Osteocyte (in vitro differentiated cells): ENCODE results near the gene EIF2B5. TPM values are rescaled to one million over a fixed set of nuclear protein-coding genes. Genes with fewer than 3 reads are reported as not detected.
A peak's percentile ranks its signal among the peaks of the same experiment; 100 is the strongest.

Experiments
- DNase-seq: peaks from one replicate; pipeline ENCODE4 v3.0.0; 2021; ENCODE audit warnings: mixed read lengths; ENCODE audit not compliant: unreplicated experiment; ENCODE audit errors: extremely low spot score
- H3K27ac Mint-ChIP-seq: one replicate; pipeline ENCODE4 v1.8.0; 2021; ENCODE audit warnings: mild to moderate bottlenecking, mixed read lengths; ENCODE audit not compliant: unreplicated experiment
- H3K27me3 Mint-ChIP-seq: one replicate; pipeline ENCODE4 v1.8.0; 2021; ENCODE audit warnings: mixed read lengths; ENCODE audit not compliant: unreplicated experiment
- H3K36me3 Mint-ChIP-seq: one replicate; pipeline ENCODE4 v1.8.0; 2021; ENCODE audit warnings: mixed read lengths; ENCODE audit not compliant: unreplicated experiment
- H3K4me1 Mint-ChIP-seq: one replicate; pipeline ENCODE4 v1.8.0; 2021; ENCODE audit warnings: mixed read lengths; ENCODE audit not compliant: unreplicated experiment
- H3K4me3 Mint-ChIP-seq: one replicate; pipeline ENCODE4 v1.8.0; 2021; ENCODE audit warnings: mild to moderate bottlenecking, moderate library complexity, mixed read lengths; ENCODE audit not compliant: unreplicated experiment
- H3K9me3 Mint-ChIP-seq: one replicate; pipeline ENCODE4 v1.8.0; 2021; ENCODE audit warnings: mixed read lengths; ENCODE audit not compliant: unreplicated experiment
- CTCF ChIP-seq: fragments of 200-600 bp; sonication (generic); IDR thresholded peaks from 2 replicates; pipeline ENCODE4 v1.5.0; 2021; ENCODE audit warnings: antibody characterized with exemption, mild to moderate bottlenecking, moderate library complexity
- total RNA-seq: library from RNA; stranded (reverse); gene quantifications from 2 replicates; pipeline ENCODE4 v1.2.1, GENCODE V29; 2021

The EIF2B5 gene
- total RNA-seq, 1 donor from 2014 or later, result 30.3 TPM

GRCh38 chr3:184175981-184176376 lies 40.8 kb downstream of the EIF2B5 start:
- peak overlapping the region; percentile 97 for H3K4me3 Mint-ChIP-seq
- no peak for DNase-seq
- no peak for TF ChIP-seq CTCF
- no peaks in the 10 kb centered on the region for H3K9me3 Mint-ChIP-seq
- peaks cover 30% of the 10 kb centered on the region for H3K36me3 Mint-ChIP-seq
- H3K27me3 Mint-ChIP-seq, result no peaks in the 10 kb centered on the region
- peaks cover 60% of the 10 kb centered on the region for H3K4me1 Mint-ChIP-seq
- peak overlapping the region; percentile 94 for H3K27ac Mint-ChIP-seq

- peaks cover 53% of the 10 kb centered on the region for H3K4me1 Mint-ChIP-seq
Observed at GRCh38 chr3:184176377-184177330, 41.5 kb downstream of the EIF2B5 start.

GRCh38 chr3:184177331-184177731 lies 42.2 kb downstream of the EIF2B5 start:
- Mint-ChIP-seq H3K27ac (peak overlapping the region; percentile 94), H3K36me3 (peaks cover 26% of the 10 kb centered on the region), H3K27me3 (no peaks in the 10 kb centered on the region), H3K4me1 (peaks cover 46% of the 10 kb centered on the region), H3K9me3 (no peaks in the 10 kb centered on the region), H3K4me3 (peak overlapping the region; percentile 97)
- no peak for DNase-seq
- no peak for TF ChIP-seq CTCF

More at GRCh38 chr3:184176377-184177330, 41.5 kb downstream of the EIF2B5 start:
- no peak for TF ChIP-seq CTCF
- peaks cover 26% of the 10 kb centered on the region for H3K36me3 Mint-ChIP-seq
- H3K9me3 Mint-ChIP-seq, result no peaks in the 10 kb centered on the region
- DNase-seq, result peak; percentile 94
- H3K27me3 Mint-ChIP-seq, result no peaks in the 10 kb centered on the region
- H3K4me3 Mint-ChIP-seq, result peak overlapping the region; percentile 97
- peak overlapping the region; percentile 94 for H3K27ac Mint-ChIP-seq

- peaks cover 41% of the 10 kb centered on the region for H3K4me1 Mint-ChIP-seq
- peaks cover 30% of the 10 kb centered on the region for H3K36me3 Mint-ChIP-seq
- no peaks in the 10 kb centered on the region for H3K9me3 Mint-ChIP-seq
- TF ChIP-seq CTCF, result no peak
- H3K4me3 Mint-ChIP-seq, result peak overlapping the region; percentile 44
- no peaks in the 10 kb centered on the region for H3K27me3 Mint-ChIP-seq
- H3K27ac Mint-ChIP-seq, result peak overlapping the region; percentile 56
- no peak for DNase-seq
Observed at GRCh38 chr3:184177767-184178306, 42.7 kb downstream of the EIF2B5 start.

- no peaks in the 10 kb centered on the region for H3K9me3 Mint-ChIP-seq
- peaks cover 37% of the 10 kb centered on the region for H3K4me1 Mint-ChIP-seq
- no peak for DNase-seq
- no peak for TF ChIP-seq CTCF
- H3K27ac Mint-ChIP-seq, result no peak overlapping the region
- H3K36me3 Mint-ChIP-seq, result peaks cover 35% of the 10 kb centered on the region
- H3K4me3 Mint-ChIP-seq, result no peak overlapping the region
- no peaks in the 10 kb centered on the region for H3K27me3 Mint-ChIP-seq
Observed at GRCh38 chr3:184178521-184179138, 43.5 kb downstream of the EIF2B5 start.
